GM20431 (cell line): ENCODE measurements around the gene BANF2.
"Not testable (repeated sequence)": the region's sequence is repeated elsewhere in the genome, so short reads cannot be mapped to it uniquely, and the experiment has no call there.

Experiments used
- in situ Hi-C: fragments of 300-500 bp; cut with MseI, MboI; formaldehyde crosslinking; loops from one replicate; pipeline ENCODE4 v1.15.0; 2020; ENCODE audit warnings: low sequenced_read_pairs; ENCODE audit not compliant: unreplicated experiment

BANF2 gene

GRCh38 chr20:17704589-17705317, 5.0 kb downstream of the BANF2 start:
- in situ Hi-C loops: no loop called here

GRCh38 chr20:17705916-17706315, 6.2 kb downstream of the BANF2 start:
- in situ Hi-C loops: no loop called here

GRCh38 chr20:17706632-17707031, 6.9 kb downstream of the BANF2 start:
- in situ Hi-C loops: no loop called here

GRCh38 chr20:17707951-17708350, 8.2 kb downstream of the BANF2 start:
- in situ Hi-C loops: not testable (repeated sequence)

DNA sequence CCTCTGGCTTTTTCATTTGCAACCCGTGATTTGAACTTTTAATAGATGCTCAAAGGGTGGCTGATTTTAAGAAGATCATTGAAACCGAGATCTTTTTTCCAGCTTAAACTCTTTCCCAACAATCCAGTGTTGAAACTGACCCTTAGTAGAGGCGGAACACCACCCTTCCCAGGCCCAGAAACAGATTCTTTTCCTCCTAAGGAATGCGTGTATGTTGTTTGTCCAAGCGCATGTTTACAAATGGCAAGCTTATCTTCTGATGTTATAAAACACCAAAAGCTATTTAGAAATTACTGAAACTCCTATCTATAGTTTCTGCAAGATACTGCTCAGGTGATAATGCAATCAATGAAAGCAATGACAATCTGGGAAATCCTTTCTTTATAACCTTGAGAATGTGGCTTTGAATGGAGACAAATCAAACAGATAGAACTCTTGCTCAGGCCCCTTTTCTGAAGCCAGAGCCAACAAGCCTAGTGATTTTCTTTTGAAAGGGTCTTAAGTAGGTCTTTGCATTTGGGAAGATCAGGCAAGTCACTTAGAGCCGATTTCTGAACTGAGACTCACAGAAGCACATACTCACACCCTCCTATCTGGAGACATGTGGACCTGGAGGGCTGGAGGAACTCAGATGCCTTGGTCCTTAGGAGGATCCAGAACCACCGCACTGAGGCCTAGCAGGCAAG, 9.1 kb downstream of the BANF2 start:
- in situ Hi-C loops: no loop called here

GRCh38 chr20:17709361-17710293, 9.9 kb downstream of the BANF2 start:
- in situ Hi-C loops: no loop called here

DNA sequence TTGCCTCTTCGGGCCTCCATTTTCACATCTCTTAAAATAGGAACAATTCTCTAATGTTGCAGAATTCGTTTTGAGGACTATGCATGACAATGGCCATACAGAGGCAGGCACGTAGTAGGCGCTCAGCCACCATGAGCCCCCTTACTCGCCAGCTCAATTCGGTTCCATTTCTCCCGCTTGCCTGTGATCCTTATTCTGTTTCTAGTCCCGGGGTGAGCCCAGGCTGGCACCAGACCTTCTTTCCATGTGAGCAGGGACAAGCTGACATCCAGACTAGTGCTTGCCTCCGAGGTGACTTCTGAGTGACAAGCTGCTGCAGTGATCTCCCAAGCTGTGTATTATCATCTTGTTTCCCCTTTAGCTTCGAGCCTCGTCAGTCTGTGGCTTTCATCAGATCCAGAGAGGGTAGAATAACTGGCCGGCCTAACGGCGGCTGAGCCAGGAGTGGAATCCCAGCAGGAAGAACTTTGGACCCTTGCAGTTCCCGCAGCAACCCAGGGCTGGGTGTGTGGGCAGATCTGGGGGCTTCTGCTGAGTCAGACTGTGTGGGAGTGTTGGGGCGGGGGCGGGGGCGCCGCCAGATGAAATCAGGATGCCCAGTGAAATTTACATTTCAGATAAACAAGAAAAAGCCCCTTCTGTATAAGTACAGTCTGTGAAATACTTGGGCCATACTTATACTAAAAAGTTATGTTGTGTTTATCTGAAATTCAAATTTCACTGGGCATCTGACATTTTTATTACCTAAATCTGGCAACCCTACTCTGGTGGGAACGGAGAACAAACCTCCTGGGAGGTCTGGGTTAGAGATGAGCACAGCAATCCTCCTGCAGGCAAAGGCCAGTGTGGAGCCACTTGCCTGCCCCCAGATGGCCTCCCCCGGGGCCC, 10.9 kb downstream of the BANF2 start:
- in situ Hi-C loops: no loop called here

GRCh38 chr20:17711267-17711627, 11.5 kb downstream of the BANF2 start:
- in situ Hi-C loops: no loop called here

DNA sequence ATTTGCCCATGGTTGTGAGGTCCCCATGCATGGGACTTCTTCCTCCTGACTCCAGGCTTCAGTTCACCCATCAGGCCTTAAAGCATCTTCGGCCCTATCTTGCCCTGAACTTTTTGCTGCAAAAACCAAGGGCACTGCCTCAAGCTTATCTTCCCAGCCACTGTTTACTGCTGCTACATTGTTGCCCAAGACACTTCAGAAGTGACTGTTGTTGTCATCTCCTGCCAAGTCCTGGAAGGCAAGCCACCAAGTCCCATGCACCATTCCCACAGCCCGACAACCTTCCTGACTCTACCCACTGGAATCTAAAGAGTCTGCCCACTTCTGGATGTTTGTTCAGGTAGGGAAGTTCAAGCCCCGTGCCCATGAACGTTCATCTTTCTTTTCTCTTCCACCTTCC, 12.4 kb downstream of the BANF2 start:
- in situ Hi-C loops: no loop called here

DNA sequence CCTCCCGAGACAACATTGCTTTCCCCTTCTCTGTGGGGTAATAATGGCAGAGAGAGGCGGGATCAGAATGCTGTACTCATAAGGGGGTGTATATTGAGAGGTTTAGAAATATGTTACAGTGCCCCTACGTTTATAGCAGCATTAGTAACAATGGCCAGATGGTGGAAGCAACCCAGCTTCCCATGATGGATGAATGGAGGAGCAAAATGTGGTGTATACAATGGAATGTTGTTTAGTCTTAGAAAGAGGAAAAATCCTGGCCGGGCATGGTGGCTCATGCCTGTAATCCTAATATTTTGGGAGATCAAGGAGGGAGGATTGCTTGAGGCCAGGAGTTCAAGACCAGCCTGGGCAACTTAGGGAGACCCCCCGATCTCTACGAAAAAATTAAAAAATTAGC, 12.9 kb downstream of the BANF2 start:
- in situ Hi-C loops: no loop called here

DNA sequence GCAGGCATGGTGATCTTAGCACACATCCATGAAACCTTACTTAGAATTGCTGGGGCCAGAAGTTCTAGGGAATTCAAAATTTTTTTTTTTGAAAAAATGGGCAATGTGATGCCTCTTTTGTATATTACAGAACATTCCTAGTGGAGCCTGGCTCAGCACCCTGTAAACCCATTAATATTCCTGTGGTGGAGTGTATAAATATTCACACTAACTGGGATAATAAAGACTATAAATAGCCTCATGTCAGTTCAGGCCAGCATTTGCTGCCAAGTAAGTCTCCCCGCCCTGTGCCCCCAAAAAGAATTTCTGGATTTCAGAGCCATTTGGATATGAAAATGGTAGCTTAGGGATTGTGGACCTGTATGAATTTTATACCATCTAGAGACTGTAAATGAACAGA, 14.8 kb downstream of the BANF2 start:
- in situ Hi-C loops: no loop called here

DNA sequence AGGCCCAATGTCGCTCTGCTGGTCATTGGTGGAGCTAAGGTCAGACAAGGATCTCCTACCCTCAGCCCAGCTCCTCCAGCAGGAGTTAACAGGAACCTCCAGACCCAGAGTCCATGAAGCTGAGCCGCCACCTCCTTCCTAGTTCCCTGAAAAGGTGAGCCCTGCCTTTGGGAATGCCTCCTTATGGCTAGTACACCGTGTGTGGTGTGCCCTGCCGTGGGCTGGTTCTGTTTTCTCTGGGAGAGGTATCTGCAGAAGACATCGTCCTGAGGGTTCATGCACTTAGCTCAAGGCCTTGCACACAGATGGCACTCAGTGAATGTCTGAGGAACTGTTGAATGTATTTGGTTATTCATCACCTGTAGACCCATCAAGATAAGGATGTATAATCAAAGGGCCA, 15.3 kb downstream of the BANF2 start:
- in situ Hi-C loops: no loop called here

DNA sequence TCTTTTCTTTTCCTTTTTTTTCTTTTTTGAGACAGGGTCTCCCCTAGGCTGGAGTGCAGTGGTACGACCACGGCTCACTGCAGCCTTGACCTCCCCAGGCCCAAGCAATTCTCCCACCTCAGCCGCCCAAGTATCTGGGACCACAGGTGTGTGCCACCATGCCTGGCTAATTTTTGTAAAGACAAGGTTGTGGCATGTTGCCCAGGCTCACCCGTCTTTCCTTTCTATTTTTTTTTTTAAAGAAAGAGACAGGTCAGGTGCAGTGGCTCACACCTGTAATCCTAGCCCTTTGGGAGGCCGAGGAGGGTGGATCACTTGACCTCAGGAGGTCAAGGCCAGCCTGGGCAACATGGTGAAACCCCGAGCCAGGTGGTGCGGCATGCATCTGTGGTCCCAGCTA, 16.6 kb downstream of the BANF2 start:
- in situ Hi-C loops: no loop called here

GRCh38 chr20:17720755-17721154, 21.0 kb downstream of the BANF2 start:
- in situ Hi-C loops: no loop called here

DNA sequence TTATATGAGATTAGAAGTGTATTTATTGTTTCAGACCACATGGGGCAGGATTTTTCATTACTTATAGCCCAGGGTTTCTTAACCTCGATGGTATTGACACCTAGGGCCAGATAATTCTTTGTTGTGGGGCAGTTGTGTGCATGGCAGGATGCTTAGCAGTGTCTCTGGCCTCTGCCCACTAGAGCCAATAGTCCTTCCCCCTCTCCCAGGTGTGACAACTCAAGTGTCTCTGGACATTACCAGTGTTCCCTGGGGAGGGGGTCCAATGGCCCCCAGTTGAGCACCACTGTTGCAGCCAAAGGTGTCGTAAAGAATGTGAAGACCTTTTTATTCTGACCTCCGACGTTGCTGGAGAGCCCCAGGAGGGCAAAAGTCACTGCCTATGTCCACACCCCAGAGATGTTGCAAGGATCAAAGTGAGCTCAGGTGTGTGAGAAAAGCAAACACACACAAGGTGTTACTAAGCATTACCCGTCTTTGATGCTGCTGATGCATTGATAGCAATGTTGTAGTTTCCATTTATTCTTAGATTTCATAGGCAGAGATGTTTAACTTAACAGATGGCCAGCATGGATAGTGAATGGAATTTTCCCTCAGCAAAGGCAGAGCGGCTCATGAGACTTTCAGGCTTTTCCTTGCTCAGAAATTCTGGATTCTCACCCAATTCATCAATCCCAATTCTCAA, 22.2 kb downstream of the BANF2 start:
- in situ Hi-C loops: no loop called here

- in situ Hi-C loops: no loop called here
These were observed 22.9 kb downstream of the BANF2 start for GRCh38 chr20:17722493-17723300.

- in situ Hi-C loops: no loop called here
These were observed 23.5 kb downstream of the BANF2 start for GRCh38 chr20:17723301-17723691.

- in situ Hi-C loops: no loop called here
These were observed 25.5 kb downstream of the BANF2 start for GRCh38 chr20:17725094-17725835.
